Esophagus squamous epithelium (tissue), 4 donors: ENCODE data around the gene PDE9A.

Experiments
- POLR2A ChIP-seq, 4 donors: fragments of 450-650 bp; IDR thresholded peaks; one replicate each; pipeline ENCODE4 v1.6.1; 2017; ENCODE audit warnings: antibody characterized with exemption in 4 of 4, mild to moderate bottlenecking in 4 of 4, moderate library complexity in 3 of 4
- TF ChIP-seq, protein P1 (sequence below), 6 experiments: fragments of 450-650 bp in 4 of 6; fragments of 200-600 bp in 2 of 6; sonication (generic) in 2 of 6; IDR thresholded peaks; one replicate each; pipeline ENCODE4 v1.5.1; 2016 to 2019; ENCODE audit warnings: antibody characterized with exemption in 6 of 6, mild to moderate bottlenecking in 4 of 6, moderate library complexity in 4 of 6

DNA sequence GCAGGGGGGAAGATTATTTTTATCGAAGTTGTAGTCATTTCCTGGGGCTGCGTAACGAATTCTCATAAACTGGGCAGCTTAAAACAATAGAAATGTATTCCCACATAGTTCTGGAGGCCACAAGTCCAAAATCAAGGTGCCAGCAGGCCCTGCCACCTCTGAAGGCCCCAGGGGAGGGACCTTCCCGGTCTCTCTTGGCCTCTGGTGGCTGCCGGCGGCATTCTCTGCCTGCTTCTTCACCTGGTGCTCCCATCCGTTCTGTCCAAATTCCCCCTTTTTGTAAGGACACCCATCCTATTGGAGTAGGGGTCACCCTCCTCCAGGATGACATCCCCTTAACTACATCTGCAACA, 92.8 kb downstream of the PDE9A start:
- no peak for TF ChIP-seq POLR2A (IDR thresholded peaks at IDR 0.05)
- TF ChIP-seq, protein P1, sequence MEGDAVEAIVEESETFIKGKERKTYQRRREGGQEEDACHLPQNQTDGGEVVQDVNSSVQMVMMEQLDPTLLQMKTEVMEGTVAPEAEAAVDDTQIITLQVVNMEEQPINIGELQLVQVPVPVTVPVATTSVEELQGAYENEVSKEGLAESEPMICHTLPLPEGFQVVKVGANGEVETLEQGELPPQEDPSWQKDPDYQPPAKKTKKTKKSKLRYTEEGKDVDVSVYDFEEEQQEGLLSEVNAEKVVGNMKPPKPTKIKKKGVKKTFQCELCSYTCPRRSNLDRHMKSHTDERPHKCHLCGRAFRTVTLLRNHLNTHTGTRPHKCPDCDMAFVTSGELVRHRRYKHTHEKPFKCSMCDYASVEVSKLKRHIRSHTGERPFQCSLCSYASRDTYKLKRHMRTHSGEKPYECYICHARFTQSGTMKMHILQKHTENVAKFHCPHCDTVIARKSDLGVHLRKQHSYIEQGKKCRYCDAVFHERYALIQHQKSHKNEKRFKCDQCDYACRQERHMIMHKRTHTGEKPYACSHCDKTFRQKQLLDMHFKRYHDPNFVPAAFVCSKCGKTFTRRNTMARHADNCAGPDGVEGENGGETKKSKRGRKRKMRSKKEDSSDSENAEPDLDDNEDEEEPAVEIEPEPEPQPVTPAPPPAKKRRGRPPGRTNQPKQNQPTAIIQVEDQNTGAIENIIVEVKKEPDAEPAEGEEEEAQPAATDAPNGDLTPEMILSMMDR (IDR thresholded peaks at IDR 0.05) = no peak
